ENCODE data around the gene RNASEH1.

The RNASEH1 gene, protein sequence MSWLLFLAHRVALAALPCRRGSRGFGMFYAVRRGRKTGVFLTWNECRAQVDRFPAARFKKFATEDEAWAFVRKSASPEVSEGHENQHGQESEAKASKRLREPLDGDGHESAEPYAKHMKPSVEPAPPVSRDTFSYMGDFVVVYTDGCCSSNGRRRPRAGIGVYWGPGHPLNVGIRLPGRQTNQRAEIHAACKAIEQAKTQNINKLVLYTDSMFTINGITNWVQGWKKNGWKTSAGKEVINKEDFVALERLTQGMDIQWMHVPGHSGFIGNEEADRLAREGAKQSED

DNA sequence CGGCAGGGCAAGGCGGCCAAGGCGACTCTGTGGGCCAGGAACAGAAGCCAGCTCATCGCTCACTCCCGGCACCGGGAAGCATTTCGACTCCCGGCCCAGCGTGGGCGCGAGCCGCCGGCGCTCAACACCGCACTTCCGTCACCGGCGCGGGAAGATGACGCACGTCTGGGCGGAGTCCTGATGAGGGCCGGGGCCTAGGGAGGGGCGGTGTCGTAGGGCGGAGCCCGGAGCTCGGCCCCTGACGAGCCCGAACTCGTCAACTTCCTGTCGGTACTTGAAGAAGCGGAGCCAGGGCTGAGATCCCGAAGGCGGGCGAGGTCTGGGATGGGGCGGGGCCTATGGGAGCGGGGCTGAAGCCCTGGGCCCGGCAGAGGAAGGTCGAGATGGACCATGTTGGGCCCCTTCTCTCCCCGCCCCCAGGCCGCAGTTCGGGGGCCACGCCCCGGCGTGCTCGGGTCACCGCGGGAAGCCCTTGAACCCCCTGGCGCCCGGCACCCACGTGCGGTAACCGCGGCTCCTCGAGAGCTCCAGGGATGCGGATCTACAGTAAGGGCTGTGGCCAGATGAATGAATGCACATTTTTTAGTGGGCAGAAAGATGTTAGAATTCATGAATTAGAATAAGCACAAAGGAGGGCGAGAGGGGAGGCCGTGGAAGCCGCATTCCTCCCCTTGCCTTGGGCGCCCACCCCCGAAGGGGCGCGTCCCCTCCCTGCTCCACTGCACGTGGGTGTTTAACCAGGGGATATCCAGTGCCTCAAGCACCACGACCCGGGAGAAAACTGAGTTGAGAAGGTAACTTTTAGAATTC lies at the start of gene RNASEH1:
Gene RNASEH1, minus strand, starts transcription at position 129 of the 810 bp plus-strand sequence. Its CDS starts 73 bp downstream, at position 56.
- peak; percentile 99 for DNase-seq (ENCODE audit: low spot score)

DNA sequence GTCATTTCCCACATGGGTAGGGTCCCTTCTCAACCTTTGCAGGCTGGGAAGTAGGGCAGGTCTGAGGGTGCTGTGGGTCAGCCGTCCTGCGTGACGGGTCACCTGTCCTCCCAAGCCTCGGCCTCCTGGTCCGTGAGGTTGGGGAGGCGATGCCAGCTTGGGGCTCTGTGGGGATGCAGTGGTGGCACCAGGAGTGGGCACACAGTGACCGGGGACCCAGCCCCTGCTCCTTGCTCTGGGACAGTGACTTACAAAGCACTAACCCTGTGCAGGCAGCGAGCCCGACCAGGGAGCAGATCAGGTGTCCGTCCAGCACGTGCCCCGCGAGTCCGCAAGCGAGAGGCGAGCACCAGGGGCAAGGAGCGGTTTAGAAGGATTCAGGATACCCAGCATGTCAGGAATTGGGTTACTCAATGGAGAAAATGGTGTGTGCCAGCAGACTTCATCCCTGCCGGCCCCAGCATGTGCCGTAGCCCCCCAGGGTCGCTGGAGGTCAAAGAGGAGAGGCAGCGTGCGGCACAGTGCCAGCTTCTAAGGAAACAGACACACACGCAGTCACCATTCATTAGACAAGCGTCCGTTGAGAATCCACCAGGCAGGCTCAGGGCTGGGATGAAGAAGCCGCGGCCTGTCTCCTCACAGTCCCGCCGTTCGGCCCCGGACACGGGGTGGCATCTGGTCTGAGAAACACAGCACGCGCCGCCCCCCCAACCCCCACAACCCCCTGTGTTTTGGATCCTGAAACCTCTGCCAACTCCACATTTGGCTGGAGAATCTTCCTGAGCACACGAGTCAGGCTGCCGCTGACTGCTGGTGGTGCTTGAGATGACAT lies 48.5 kb upstream of the RNASEH1 start:
- DNase-seq (ENCODE audit: low spot score) = no peak

DNA sequence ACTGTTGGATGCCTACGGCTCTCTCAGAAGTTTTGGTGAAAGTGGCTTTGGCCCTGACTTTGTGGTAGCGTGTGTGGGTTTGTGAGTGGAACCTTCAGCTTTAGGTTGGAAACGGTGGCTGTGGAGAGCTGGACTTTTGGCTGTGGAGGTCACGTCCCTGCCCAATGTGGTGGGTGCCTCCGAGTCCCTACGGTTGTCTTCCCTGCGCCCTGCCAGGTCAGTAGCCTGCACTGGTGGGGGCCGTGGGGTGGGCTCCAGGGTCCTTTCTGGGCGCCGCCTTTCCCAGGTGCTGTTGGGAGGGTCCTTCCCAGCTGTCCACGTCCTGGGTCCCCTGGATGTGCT lies 47.9 kb upstream of the RNASEH1 start:
- no peak for DNase-seq (ENCODE audit: low spot score)

DNA sequence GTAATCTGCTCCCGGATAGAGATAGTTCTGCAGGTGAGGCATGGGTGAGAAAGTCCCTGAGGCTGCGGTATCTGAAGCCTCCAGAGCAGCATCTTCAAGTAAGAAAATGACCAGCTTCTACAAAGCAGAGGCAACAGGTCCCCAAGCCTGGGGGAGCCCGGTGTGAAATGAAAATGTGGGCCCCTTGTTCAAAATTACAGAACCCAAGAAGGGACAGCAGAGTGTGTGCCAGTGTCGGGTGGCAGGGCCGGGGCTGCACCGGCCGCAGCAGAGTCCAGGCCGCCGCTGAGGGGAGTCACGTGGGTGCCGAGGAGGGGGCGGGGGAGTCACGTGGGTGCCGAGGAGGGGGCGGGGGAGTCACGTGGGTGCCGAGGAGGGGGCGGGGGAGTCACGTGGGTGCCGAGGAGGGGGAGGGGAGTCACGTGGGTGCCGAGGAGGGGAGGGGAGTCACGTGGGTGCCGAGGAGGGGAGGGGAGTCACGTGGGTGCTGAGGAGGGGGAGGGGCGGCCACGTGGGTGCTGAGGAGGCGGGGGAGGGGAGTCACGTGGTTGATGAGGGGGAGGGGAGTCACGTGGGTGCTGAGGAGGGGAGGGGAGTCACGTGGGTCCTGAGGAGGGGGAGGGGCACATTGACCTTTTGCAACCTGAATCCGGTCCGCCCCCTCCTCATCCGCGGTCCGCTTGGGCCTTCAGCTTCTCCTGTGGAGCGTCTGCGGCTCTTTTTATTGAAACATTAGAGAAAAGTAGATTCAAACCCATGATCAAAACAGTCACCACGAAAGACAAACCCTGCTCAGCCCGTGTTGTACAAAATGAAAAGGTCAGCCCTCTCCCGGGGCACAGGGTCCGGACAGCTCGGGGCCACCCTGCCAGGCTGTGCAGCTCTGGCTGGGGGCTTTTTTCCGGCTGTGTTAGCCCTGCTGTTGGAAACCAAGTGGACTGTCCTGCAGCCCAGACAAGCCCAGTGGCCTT lies 47.1 kb upstream of the RNASEH1 start:
- DNase-seq (ENCODE audit: low spot score) = no peak

DNA sequence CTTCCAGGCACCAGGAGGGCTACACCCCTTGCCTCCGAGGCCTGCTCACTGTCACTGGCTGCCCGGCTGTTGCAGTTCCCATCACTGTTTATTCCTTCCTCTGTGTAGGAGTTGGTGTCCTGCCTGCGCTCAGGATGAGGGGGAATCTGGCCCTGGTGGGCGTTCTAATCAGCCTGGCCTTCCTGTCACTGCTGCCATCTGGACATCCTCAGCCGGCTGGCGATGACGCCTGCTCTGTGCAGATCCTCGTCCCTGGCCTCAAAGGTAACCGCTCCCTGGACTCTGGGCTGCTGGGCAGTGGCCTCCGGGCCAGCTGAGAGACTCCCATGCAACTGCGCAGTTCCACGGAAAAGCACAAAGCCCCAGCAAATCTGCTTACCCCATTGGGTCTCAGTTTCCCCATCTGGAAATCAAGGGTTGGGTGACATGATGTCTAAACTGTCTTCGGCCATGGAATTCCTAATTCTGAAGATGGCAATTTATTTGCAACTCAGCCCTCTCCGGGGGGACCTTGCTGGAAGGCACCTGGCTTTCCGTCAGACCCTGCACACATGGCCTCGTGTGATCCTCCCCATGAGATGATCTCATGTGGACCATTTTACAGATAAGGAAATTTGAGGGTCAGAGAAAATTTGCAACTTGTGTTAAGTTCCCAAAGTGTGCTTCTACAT lies 46.2 kb upstream of the RNASEH1 start:
- no peak for DNase-seq (ENCODE audit: low spot score)

DNA sequence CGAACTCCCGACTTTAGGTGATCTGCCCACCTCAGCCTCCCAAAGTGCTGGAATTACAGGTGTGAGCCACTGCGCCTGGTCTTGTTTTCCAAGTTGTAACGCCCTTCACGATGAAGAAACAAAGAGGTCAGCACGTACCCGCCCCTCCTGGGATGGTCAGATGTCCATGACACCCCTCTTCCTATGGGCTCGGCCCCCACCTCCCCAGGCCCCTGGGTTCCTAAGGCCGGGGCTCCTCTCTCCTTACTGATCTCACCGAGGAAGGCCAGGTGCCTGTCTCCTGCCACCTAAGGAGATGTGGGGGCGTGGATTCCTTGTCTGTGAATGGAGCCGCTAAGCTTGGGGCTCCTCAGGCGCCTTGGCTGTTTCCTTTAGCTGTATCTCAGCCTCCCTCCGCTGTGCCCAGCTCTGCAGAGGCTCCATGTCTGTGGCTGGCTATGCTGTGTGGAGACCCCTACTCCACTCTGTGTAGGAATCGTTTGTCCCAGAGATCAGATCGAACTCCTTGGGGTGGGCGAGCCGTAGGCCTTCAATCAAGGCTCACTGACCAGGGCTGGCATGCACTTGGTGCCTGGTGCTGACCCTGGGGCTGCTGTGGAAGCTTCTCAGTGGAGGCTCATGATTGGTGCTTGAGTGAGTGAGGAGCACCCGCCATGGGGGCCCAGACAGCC lies 45.5 kb upstream of the RNASEH1 start:
- DNase-seq (ENCODE audit: low spot score) = no peak

DNA sequence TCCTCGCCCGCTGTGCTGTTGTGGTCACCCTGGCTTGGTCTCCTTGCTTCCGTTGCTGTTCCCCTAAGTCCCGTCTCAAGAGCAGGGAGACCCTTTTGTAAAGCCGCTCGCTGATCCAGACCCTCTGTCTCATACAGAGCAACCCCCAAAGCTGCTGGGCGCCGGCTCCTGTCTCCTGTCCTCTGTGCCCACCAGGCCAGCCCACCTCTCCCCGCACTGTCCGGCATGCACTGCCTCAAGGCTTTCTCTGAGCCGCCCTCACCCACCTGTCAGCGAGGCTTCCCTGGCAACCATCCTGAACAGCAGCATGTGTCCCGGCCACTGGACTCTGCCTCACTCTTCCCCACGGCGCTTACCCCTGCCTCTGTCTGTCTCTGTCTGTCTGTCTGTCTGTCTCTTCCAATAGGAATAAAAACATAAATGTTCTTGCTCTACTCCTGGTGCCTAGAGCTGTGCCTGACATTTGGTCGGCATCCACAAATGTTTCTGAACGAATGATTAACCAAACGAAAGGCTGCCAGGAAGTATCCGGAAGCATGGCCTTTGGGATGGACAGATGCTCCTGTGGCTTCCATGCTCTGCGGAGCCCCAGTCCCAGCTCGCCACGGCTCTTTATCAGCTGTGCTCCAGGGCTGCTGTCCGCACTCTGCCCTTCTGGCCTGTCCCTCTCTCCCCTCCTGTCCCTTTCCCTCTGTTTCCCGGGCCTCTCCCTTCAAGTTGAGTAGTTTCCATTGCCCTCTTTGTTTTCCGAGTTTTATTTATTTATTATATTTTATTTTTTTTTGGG lies 44.6 kb upstream of the RNASEH1 start:
- peak; percentile 24 for DNase-seq (ENCODE audit: low spot score)

DNA sequence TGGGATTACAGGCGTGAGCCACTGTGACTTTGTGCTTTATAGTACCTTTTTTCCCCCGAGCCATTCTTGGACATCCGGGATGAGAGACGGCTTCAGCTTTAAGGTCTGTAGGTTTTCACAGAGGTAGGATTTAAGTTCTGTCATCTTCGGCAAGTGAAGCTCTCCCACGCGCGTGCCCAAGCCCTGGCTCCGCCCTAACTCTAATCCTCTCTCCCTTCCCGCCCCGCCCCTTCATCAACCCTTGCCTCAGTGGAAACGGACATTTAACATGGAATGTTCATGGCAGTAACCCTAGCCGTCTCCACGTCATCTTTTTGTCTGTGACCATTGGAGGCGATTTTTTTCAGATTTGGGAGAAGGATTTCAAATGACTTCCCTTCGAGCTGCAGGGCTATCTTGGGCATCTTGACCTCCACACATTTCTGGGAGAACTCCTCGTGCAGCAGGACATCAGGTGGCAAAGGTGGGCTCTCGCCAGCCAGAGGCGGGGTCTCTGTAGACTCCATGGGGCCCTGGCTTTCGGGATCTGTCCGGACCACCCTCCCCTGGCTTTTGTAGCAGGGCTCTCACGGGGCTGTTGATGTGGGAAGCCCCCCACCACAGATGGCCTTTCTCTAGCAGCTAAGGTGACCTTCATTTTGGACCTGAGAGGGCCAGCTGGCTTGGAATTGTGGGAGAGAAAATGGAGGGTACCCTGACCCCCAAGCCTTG lies 43.6 kb upstream of the RNASEH1 start:
- no peak for DNase-seq (ENCODE audit: low spot score)

DNA sequence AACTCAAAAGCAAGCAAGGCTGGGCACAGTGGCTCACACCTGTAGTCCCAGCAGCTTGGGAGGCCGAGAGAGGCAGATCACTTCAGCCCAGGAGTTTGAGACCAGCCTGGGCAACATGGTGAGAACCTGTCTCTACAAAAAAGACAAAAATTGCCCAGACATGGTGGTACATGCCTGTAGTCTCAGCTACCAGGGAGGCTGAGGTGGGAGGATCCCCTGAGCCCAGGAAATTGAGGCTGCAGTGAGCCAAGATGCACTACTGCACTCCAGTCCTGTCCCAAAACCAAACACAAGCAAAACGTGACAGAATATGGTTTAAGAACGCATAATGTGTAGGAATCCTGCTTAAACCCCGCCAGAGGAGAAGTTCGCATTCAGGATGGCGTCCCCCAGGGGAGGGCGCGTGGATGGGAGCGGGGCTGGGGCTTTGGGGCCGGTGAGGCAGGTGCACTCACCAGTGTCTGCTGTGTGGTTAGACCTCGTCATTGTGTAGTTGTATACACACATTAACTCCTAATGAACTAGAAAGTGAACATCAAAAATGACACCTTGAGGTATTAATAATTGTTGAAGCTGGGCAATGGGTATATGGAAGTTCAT lies 42.2 kb upstream of the RNASEH1 start:
- DNase-seq (ENCODE audit: low spot score) = no peak

DNA sequence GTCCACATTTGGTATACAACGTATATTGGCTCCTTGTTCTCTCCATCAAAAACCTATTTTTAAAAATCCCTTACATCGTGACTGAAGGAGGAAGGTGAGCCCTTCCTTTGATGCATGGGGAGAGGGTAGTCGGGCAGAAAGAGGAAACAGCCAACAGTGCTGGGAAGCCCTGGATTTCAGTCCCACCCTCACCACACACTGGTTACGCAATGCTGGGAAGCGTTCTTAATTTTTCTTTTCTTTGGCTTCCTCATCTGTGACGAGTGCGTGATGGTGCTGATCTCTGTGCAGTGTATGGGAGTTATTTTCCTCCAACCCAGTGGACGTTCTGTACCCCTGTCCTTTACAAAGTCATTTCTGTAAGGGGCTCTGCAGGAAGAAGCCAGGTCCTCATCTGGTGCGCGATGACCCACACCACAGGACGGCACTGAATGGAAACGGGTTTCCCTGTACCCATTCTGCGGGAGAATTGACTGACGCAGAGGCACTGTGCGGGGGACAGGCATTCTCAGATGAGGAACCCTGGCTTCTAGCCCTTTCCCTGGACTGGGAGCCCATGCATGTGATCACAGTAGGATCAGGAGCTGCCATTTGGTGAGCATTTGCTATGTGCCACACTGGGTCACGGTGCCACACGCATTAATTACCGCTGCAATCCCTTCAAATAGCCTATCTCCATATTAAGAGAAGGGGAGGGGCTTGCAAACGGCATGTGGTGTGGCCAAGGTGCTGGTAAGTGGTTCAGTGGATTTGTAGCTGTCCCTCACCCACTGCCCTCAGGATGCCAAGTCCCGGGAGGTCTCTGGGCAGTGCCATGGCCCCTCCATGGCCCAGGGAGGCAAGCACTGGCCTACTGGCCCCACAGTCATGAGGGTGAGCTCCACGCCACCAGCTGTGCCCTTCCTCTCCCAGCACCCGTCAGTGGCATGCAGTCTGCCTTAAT lies 41.0 kb upstream of the RNASEH1 start:
- no peak for DNase-seq (ENCODE audit: low spot score)

DNA sequence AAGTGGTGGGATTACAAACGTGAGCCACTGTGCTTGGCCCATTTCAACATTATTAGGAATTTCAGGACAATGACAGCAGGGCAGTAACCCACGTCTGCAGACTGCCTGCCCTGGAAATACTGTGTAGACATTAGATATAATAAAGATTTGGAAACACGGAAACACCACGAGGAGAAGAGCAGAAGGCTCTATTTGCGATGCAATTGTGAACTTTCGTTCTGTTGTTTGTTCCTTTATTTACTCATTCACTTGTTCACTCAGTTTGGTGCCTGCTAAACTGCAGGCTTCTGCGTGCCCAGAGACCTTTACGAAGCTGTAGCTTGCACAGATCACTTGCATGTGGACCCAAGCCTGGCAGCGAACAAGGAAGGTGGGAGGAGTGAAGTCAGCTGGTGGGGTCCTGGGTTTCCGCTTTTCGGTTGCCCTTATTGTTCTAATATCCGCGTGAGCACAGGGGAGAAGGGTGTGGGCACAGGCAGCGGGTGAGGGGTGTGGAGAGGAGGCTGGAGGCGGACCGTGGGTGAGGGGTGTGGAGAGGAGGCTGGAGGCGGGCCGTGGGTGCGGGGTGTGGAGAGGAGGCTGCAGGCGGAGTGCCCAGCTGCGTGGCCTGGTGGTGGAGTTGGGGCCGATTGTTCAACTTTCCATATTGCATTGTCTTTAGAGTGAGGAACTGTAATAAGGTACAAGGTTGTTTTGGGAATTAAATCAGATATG lies 40.2 kb upstream of the RNASEH1 start:
- no peak for DNase-seq (ENCODE audit: low spot score)

DNA sequence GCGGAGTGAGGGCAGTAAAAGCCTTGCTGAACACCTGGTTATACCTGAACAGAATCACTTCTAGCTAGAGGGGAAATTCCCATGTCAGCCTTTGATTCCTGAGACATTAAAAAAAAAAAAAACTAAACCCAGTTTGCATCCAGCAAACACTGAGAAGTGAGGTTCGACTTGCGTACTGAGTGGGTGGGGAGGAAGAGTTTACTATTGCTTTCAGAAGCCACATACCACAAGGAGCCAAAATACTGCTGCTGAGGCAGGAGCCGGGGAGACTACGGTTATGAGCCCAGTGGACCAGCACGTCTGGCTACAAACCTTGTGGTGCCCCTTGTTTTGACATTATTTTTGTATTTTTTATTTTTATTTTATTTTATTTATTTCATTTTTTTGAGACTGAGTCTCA lies 39.4 kb upstream of the RNASEH1 start:
- no peak for DNase-seq (ENCODE audit: low spot score)

DNA sequence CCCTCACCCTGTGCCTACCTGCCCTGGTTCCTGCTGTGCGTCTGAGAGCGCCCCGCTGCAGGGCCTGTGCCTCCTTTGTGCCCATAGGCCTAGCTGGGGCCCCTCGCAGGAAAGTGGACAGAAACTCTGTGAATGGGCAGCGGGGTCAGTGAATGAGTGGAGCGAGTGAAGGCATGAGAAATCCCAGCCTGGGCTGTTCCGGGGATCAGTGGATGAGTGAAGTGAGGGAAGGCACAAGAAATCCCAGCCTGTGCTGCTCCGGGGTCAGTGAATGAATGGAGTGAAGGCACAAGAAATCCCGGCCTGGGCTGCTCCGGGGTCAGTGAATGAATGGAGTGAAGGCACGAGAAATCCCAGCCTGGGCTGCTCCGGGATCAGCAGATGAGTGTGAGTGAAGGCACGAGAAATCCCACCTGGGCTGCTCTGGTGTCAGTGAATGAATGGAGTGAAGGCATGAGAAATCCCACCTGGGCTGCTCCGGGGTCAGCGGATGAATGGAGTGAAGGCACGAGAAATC lies 38.8 kb upstream of the RNASEH1 start:
- no peak for DNase-seq (ENCODE audit: low spot score)

DNA sequence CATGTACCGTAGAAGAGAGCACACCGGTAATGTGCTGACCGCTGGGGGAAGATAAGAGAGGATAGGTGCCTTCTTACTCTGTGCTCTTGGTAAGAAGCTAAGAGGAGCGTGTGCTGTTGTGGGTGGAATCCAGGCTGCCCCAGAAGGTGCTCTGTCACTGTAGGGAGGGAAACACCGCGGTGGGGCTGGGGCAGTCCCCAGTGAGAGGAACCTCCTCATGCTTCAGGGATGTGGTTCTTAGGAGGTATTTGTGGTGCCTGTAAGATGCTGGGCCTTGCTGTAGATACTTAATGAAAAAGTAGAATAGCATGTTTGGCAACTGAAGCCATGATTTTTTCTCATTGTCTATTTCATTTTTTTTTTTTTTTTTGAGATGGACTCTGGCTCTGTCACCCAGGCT lies 37.9 kb upstream of the RNASEH1 start:
- DNase-seq (ENCODE audit: low spot score) = no peak

DNA sequence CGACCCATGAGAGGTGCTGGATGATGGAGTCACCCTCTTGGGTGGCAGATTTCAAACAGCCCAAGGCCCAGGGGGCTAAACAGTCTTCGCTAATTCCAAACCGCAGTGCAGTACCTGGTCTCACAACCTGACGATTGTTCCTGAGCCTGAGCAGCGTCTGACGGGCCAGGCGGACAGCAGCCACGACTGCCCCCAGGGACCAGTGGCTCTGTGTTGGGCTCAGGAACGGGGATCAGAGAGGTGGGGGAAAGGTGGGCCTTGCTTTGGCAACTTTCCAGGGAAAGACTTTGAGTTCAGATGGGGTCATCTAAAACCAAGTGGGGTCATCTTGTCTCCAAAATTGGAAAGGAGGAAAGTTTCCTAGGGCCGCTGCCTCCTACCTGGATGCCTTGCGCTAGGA lies 37.3 kb upstream of the RNASEH1 start:
- DNase-seq (ENCODE audit: low spot score) = no peak

DNA sequence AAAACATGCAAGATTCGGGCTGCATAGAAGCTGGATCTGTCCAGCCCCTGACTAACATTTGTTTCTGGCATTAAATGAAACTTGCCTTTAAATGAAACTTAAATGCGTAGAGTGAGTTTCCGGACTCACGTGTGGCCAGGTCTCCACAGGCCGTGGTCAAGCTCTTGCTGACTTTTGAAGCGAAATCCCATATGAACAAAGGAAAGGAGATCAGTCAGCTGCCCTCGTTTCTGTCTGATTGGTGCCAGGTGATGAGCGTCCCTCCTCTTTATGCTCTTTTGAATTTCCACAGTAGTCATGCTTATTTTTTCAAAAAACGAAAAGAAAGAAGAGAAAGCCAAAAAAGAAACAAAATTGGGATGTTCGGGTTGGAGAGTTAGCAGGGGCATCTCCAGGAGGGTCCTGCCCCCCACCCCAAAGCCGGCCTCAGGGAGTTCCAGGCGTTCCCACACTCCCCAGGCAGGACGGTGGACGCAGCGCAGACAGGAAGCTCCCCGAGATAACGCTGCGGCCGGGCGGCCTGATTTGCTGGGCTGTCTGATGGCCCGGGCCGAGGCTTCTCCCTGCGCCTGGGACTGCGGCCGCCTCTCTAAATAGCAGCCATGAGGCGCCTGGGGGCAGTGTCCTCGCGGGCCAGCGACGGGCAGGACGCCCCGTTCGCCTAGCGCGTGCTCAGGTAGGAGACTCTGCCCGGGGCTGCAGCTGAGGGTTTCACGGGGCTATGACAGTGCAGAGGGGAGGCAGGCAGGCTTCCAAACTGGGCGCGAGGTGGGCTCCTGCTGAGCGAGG lies 36.6 kb upstream of the RNASEH1 start, which contains the start of gene COLEC11:
Gene COLEC11, plus strand, starts transcription at position 620 of the 789 bp plus-strand sequence. CDS start 9,229 bp downstream, outside the sequence.
- peak; percentile 25 for DNase-seq (ENCODE audit: low spot score)

Measured in kidney tubule cell (primary cell).